Calu3 (cell line): ENCODE results near the gene RPL38. TPM values are rescaled to one million over a fixed set of nuclear protein-coding genes. Genes with fewer than 3 reads are reported as not detected.
"Not testable (repeated sequence)": the region's sequence is repeated elsewhere in the genome, so short reads cannot be mapped to it uniquely, and the experiment has no call there.

Experiments used
- BruUV-seq: library from RNA; stranded (reverse); fragments of 400-500 nt; replicated peaks from 2 replicates; lab custom pipeline; 2021; lab: Mats Ljungman, UMichigan
- CTCF ChIA-PET: fragments of 300-600 bp; sonication (Branson Sonifier 250); formaldehyde crosslinking; loops from one replicate; lab custom pipeline; 2022; ENCODE audit warnings: antibody characterized with exemption; lab: Charles Lee
- DNase-seq: peaks from one replicate; pipeline ENCODE4 v3.0.0; 2022
- H3K27ac Mint-ChIP-seq: one replicate; pipeline ENCODE4 v1.8.0; 2022; ENCODE audit warnings: mixed read lengths; ENCODE audit not compliant: unreplicated experiment
- H3K27me3 Mint-ChIP-seq: one replicate; pipeline ENCODE4 v1.8.0; 2022; ENCODE audit warnings: mixed read lengths; ENCODE audit not compliant: unreplicated experiment
- H3K36me3 Mint-ChIP-seq: one replicate; pipeline ENCODE4 v1.8.0; 2022; ENCODE audit warnings: mild to moderate bottlenecking, moderate library complexity, mixed read lengths; ENCODE audit not compliant: insufficient read depth, unreplicated experiment
- H3K4me1 Mint-ChIP-seq: one replicate; pipeline ENCODE4 v1.8.0; 2022; ENCODE audit warnings: mild to moderate bottlenecking, low read depth, mixed read lengths; ENCODE audit not compliant: unreplicated experiment
- H3K4me3 Mint-ChIP-seq: one replicate; pipeline ENCODE4 v1.8.0; 2022; ENCODE audit warnings: mild to moderate bottlenecking, low read depth, moderate library complexity, mixed read lengths; ENCODE audit not compliant: unreplicated experiment
- H3K9me3 Mint-ChIP-seq: one replicate; pipeline ENCODE4 v1.8.0; 2022; ENCODE audit warnings: low read depth, mixed read lengths; ENCODE audit not compliant: unreplicated experiment
- intact Hi-C: fragments of 100-400 bp; cut with micrococcal nuclease; formaldehyde crosslinking; loops from one replicate; pipeline ENCODE4 v1.10.0; 2022; ENCODE audit not compliant: unreplicated experiment
- total RNA-seq: library from RNA; stranded (reverse); gene quantifications from 2 replicates; pipeline ENCODE4 v1.2.3, GENCODE V29; 2022
- TF ChIP-seq, protein P1 (sequence below): fragments of 200-600 bp; IDR thresholded peaks from one replicate; pipeline ENCODE4 v1.8.0; 2022; ENCODE audit warnings: antibody characterized with exemption; ENCODE audit not compliant: unreplicated experiment

The RPL38 gene
- total RNA-seq, 1 experiment from 2014 or later: 725 TPM

DNA sequence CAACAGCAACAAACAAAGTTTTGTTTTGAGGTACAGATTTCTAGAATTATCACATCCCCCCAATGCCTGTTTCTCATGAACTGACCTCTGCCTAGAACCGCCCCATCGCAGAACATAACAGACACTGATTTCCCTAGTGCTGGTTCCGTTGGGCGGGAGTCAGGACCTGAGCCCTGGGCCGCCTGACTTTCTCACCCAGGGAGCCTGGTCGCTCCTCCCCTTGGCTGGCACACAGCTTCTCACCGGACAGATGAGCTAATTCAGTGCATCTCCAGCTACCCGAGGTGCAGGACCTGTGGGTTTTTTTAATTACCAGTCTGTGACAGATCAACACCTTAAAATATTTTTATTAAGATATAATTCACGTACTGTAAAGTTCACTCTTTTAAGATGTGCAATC, 20.1 kb upstream of the RPL38 start:
- H3K9me3 Mint-ChIP-seq: no peaks in the 10 kb centered on the region
- no peak for DNase-seq
- intact Hi-C loops: no loop called here
- no peak overlapping the region for H3K27ac Mint-ChIP-seq
- BruUV-seq: no TSS peak
- TF ChIP-seq, protein P1, sequence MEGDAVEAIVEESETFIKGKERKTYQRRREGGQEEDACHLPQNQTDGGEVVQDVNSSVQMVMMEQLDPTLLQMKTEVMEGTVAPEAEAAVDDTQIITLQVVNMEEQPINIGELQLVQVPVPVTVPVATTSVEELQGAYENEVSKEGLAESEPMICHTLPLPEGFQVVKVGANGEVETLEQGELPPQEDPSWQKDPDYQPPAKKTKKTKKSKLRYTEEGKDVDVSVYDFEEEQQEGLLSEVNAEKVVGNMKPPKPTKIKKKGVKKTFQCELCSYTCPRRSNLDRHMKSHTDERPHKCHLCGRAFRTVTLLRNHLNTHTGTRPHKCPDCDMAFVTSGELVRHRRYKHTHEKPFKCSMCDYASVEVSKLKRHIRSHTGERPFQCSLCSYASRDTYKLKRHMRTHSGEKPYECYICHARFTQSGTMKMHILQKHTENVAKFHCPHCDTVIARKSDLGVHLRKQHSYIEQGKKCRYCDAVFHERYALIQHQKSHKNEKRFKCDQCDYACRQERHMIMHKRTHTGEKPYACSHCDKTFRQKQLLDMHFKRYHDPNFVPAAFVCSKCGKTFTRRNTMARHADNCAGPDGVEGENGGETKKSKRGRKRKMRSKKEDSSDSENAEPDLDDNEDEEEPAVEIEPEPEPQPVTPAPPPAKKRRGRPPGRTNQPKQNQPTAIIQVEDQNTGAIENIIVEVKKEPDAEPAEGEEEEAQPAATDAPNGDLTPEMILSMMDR: no peak
- no peaks in the 10 kb centered on the region for H3K36me3 Mint-ChIP-seq
- peaks cover 98% of the 10 kb centered on the region for H3K27me3 Mint-ChIP-seq
- no peaks in the 10 kb centered on the region for H3K4me1 Mint-ChIP-seq
- CTCF ChIA-PET: no interaction called here
- H3K4me3 Mint-ChIP-seq: no peak overlapping the region

DNA sequence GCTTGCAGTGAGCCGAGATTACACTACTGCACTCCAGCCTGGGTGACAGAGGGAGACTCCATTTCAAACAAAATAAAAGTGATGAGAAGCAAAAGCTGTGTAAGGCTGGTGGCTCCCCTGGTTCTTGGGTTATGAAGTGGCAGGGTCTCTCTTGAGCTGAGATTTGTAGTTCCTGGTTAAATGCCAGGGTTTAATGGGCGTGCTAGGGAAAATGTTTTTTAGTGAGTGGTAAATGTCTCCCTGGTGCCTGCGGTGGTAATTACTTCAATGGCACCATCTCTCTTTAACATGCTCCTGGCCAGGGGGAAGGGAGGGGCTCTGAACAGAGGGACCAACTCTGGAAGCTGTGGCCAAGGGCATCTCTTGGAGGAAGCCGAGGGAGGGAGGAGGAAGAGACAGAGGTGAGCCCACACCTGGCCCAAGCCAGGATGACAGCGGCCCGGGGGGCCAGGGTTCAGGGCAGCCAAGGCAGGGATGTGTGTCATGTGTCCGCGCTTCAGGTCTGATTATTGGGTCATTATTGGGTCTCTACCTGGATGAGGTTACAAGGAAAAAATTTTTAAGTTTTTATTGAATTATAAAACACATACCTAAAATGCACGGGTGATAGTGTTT, 17.8 kb upstream of the RPL38 start:
- Mint-ChIP-seq H3K27me3 (peaks cover 98% of the 10 kb centered on the region), H3K36me3 (no peaks in the 10 kb centered on the region), H3K4me1 (no peaks in the 10 kb centered on the region), H3K9me3 (no peaks in the 10 kb centered on the region), H3K27ac (no peak overlapping the region), H3K4me3 (no peak overlapping the region)
- TF ChIP-seq, protein P1: no peak
- intact Hi-C loops: no loop called here
- BruUV-seq: no TSS peak
- DNase-seq: no peak
- CTCF ChIA-PET: no interaction called here

DNA sequence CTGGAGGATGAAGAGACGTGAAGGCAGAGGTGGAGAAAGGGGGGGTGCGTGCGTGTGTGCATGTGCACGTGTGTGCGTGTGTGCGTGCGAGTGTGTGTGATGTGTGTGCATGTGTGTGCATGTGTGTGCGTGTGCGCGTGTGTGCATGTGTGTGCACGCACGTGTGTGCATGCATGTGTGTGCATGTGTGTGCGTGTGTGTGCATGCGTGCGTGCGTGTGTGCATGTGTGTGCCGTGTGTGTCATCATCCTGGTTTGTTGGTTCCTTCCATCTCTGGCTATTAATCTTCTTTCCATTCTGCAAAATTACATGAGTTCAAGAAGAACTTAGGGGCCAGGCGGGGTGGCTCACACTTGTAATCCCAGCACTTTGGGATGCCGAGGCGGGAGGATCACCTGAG, 17.0 kb upstream of the RPL38 start:
- Mint-ChIP-seq H3K4me1 (no peaks in the 10 kb centered on the region), H3K9me3 (no peaks in the 10 kb centered on the region), H3K36me3 (no peaks in the 10 kb centered on the region), H3K27me3 (peaks cover 98% of the 10 kb centered on the region), H3K4me3 (no peak overlapping the region), H3K27ac (no peak overlapping the region)
- BruUV-seq: no TSS peak
- DNase-seq: no peak
- intact Hi-C loops: no loop called here
- CTCF ChIA-PET: no interaction called here
- TF ChIP-seq, protein P1: no peak

DNA sequence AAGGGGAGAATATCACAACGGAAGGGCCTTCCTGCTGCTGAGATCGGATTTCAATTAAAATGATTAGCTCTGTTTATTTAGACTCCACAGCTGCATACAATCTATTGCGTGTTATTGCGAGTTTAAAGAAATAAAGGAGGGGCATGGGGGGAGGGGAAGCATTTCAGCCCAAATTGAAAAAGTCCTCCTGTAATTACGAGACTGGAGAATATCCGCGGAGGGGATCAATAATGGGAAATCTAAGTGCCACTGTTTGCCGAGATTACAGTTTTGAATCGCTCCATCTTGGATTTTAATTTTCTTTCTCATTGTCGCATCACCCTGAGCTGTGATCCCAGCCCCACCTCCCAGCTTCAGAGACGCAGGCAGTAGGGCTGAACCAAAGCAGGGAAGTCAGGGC, 15.7 kb upstream of the RPL38 start:
- no peak overlapping the region for H3K4me3 Mint-ChIP-seq
- peaks cover 98% of the 10 kb centered on the region for H3K27me3 Mint-ChIP-seq
- H3K9me3 Mint-ChIP-seq: no peaks in the 10 kb centered on the region
- TF ChIP-seq, protein P1: no peak
- intact Hi-C loops: no loop called here
- H3K4me1 Mint-ChIP-seq: peaks cover 3% of the 10 kb centered on the region
- no peak for DNase-seq
- H3K36me3 Mint-ChIP-seq: no peaks in the 10 kb centered on the region
- CTCF ChIA-PET: interaction anchor here (0.6 kb wide), 1 partner anchor 35 kb away, joined by 3 read pairs; no protein-coding TSS in a partner anchor
- BruUV-seq: no TSS peak
- no peak overlapping the region for H3K27ac Mint-ChIP-seq

DNA sequence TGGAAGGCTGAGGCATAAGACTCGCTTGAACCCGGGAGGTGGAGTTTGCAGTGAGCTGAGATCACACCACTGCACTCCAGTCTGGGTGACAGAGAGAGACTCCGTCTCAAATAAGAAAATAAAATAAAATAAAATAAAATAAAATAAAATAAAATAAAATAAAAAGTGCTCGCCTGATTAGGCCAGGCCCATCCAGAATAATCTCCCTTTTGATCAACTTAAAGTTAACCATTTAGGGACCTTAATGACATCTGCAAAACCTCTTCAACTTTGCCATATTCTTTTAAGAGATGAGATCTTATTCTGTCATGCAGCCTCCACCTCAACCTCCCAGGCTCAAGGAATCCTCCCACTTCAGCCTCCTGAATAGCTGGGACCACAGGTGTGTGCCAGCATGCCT, 14.8 kb upstream of the RPL38 start:
- Mint-ChIP-seq H3K4me1 (peaks cover 12% of the 10 kb centered on the region), H3K27me3 (peaks cover 98% of the 10 kb centered on the region)
- CTCF ChIA-PET: interaction anchor here (0.6 kb wide), 1 partner anchor 11 kb away, joined by 3 read pairs; no protein-coding TSS in a partner anchor
- intact Hi-C loops, H3K4me3 Mint-ChIP-seq, H3K36me3 Mint-ChIP-seq, H3K9me3 Mint-ChIP-seq, BruUV-seq, H3K27ac Mint-ChIP-seq, DNase-seq: not testable (repeated sequence)
